VCaP (cell line): ENCODE results near the gene ATP5ME.
A peak's percentile ranks its signal among the peaks of the same experiment; 100 is the strongest.

Experiments
- H3K27ac ChIP-seq: fragments of 450-650 bp; 2 replicates; pipeline ENCODE4 v1.5.1; 2017
- CTCF ChIP-seq: fragments of 450-650 bp; conservative IDR thresholded peaks from 2 replicates; pipeline ENCODE4 v1.5.1; 2017; ENCODE audit warnings: mild to moderate bottlenecking, moderate library complexity

Gene ATP5ME

GRCh38 chr4:674172-675035 is at the start of gene ATP5ME, which contains the start of gene MYL5:
Gene ATP5ME, minus strand, starts transcription at chr4:674276. Its CDS starts 29 bp downstream, at chr4:674247.
Gene MYL5, plus strand, starts transcription at chr4:674542. Its CDS starts 3,485 bp downstream, at chr4:678027.
- peak; percentile 96 for TF ChIP-seq CTCF
- peak within 1 kb of the TSS; percentile 92 for H3K27ac ChIP-seq

GRCh38 chr4:722851-723360 is 48.8 kb upstream of the ATP5ME start:
- TF ChIP-seq CTCF = no peak
- H3K27ac ChIP-seq = no peak overlapping the region

- H3K27ac ChIP-seq = no peak overlapping the region
- no peak for TF ChIP-seq CTCF
Observed at GRCh38 chr4:722169-722725, 48.2 kb upstream of the ATP5ME start.

- H3K27ac ChIP-seq = no peak overlapping the region
- TF ChIP-seq CTCF = no peak
Observed at GRCh38 chr4:721261-722168, 47.4 kb upstream of the ATP5ME start.

- no peak for TF ChIP-seq CTCF
- no peak overlapping the region for H3K27ac ChIP-seq
Observed at GRCh38 chr4:720111-720860, 46.2 kb upstream of the ATP5ME start.

GRCh38 chr4:718460-718859 is 44.4 kb upstream of the ATP5ME start:
- TF ChIP-seq CTCF = no peak
- H3K27ac ChIP-seq = no peak overlapping the region
